GM03348 (cell line): Measurements from ENCODE around the gene TMEM163.

Experiments used
- DNase-seq: peaks from one replicate; pipeline ENCODE4 v3.0.0; 2012; ENCODE audit warnings: low spot score

TMEM163 gene

GRCh38 chr2:134433469-134433868, 285.3 kb downstream of the TMEM163 start:
- DNase-seq = no peak

GRCh38 chr2:134432435-134432883, 286.3 kb downstream of the TMEM163 start:
- no peak for DNase-seq

GRCh38 chr2:134431838-134432434, 286.9 kb downstream of the TMEM163 start:
- no peak for DNase-seq

- no peak for DNase-seq
These were observed 288.9 kb downstream of the TMEM163 start for GRCh38 chr2:134429886-134430285.

GRCh38 chr2:134426721-134427120, 292.1 kb downstream of the TMEM163 start:
- DNase-seq = no peak

GRCh38 chr2:134425724-134426496, 292.9 kb downstream of the TMEM163 start:
- DNase-seq = no peak

GRCh38 chr2:134421556-134422328, 297.1 kb downstream of the TMEM163 start:
- no peak for DNase-seq

- DNase-seq = no peak
These were observed 297.9 kb downstream of the TMEM163 start for GRCh38 chr2:134420920-134421319.

GRCh38 chr2:134420259-134420658, 298.5 kb downstream of the TMEM163 start:
- DNase-seq = no peak

- DNase-seq = no peak
These were observed 300.7 kb downstream of the TMEM163 start for GRCh38 chr2:134417968-134418582.

- DNase-seq = no peak
These were observed 302.2 kb downstream of the TMEM163 start for GRCh38 chr2:134416637-134417036.

GRCh38 chr2:134416018-134416417, 302.8 kb downstream of the TMEM163 start:
- no peak for DNase-seq

GRCh38 chr2:134413912-134414311, 304.9 kb downstream of the TMEM163 start:
- no peak for DNase-seq

- no peak for DNase-seq
These were observed 305.4 kb downstream of the TMEM163 start for GRCh38 chr2:134413430-134413829.

GRCh38 chr2:134412639-134412999, 306.2 kb downstream of the TMEM163 start:
- no peak for DNase-seq

GRCh38 chr2:134411828-134412638, 306.8 kb downstream of the TMEM163 start:
- peak; percentile 89 for DNase-seq

- no peak for DNase-seq
These were observed 307.4 kb downstream of the TMEM163 start for GRCh38 chr2:134411279-134411827.

- DNase-seq = no peak
These were observed 308.0 kb downstream of the TMEM163 start for GRCh38 chr2:134410831-134411231.

- DNase-seq = no peak
These were observed 308.8 kb downstream of the TMEM163 start for GRCh38 chr2:134410006-134410405.

- no peak for DNase-seq
These were observed 310.0 kb downstream of the TMEM163 start for GRCh38 chr2:134408791-134409190.

GRCh38 chr2:134408386-134408785, 310.4 kb downstream of the TMEM163 start:
- no peak for DNase-seq
